LNCAP (cell line): ENCODE data around the gene TNIP1.

Experiments
- CTCF ChIP-seq: fragments of 450-650 bp; IDR thresholded peaks from 2 replicates; pipeline ENCODE4 v1.5.1; 2017; ENCODE audit warnings: mild to moderate bottlenecking

TNIP1 gene

GRCh38 chr5:151067632-151068432 lies 13.0 kb downstream of the TNIP1 start:
- TF ChIP-seq CTCF = no peak

GRCh38 chr5:151066920-151067319 lies 13.9 kb downstream of the TNIP1 start:
- no peak for TF ChIP-seq CTCF

- no peak for TF ChIP-seq CTCF
Measured at GRCh38 chr5:151065609-151066008, 15.2 kb downstream of the TNIP1 start.

GRCh38 chr5:151064916-151065499 lies 15.8 kb downstream of the TNIP1 start:
- TF ChIP-seq CTCF = no peak

GRCh38 chr5:151063142-151063989 lies 17.5 kb downstream of the TNIP1 start:
- TF ChIP-seq CTCF = no peak

GRCh38 chr5:151062405-151063141 lies 18.3 kb downstream of the TNIP1 start:
- TF ChIP-seq CTCF = no peak

GRCh38 chr5:151060742-151061141 lies 20.1 kb downstream of the TNIP1 start:
- TF ChIP-seq CTCF = no peak
